ENCODE results near the gene JAZF1.
"Not testable (repeated sequence)": the region's sequence is repeated elsewhere in the genome, so short reads cannot be mapped to it uniquely, and the experiment has no call there.

JAZF1 gene

GRCh38 chr7:27940341-27940740, 240.3 kb downstream of the JAZF1 start:
- DNase-seq (ENCODE audit: low read depth), result no peak

DNA sequence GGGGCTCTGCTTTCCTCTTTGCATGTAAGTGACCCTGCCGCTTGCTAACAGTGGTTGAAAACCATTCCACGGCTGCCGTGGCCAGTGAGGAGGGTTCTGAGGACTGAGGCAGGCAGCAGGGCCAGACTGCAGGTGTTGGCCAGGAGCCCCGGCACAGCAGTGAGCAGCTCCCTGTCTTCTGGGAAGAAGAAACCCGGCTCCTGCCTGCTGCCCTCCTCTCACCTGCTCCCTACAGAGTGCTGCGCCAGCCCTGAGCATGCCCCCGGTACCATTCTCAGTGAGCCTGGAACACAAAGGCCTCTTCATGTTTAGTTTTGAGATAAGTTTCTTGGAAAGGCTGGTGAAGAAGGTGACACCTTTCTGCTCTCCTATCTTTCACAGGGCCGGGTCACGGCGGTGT, 240.7 kb downstream of the JAZF1 start:
- no peak for DNase-seq (ENCODE audit: low read depth)

GRCh38 chr7:27936768-27937102, 243.9 kb downstream of the JAZF1 start:
- no peak for DNase-seq (ENCODE audit: low read depth)

DNA sequence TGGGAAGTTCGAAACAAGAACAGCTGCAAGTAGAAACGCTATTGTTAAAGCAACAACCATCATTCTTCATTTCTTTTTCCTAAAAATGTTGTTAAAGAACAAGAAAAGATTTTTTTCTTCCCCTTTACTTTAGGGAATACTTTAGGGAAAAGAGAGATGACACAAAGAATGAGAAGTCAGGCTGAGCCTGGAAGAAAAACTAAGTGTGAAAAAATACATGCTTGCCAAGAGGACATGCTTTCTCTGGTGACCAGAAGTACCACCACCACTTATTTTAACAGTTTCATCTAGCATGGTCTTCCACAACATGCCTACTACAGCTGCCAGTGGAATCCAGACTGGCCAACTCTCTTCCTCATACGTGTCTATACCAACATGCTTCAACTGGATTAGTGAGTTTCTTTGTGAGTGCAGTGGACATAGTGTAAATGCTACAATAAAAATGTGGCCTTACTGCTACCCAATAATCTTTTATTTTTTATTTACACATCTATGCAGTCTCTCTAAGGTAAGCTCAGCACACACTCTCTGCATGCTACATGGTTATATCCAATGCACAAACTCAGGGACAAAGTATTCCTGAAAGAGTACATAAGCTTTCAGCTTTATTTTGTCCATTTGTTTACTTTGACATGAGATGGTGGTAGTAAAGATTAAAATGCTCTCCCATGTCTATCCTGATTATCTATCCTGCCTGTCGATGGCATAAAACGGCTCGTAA, 244.4 kb downstream of the JAZF1 start:
- DNase-seq (ENCODE audit: low read depth), result no peak

DNA sequence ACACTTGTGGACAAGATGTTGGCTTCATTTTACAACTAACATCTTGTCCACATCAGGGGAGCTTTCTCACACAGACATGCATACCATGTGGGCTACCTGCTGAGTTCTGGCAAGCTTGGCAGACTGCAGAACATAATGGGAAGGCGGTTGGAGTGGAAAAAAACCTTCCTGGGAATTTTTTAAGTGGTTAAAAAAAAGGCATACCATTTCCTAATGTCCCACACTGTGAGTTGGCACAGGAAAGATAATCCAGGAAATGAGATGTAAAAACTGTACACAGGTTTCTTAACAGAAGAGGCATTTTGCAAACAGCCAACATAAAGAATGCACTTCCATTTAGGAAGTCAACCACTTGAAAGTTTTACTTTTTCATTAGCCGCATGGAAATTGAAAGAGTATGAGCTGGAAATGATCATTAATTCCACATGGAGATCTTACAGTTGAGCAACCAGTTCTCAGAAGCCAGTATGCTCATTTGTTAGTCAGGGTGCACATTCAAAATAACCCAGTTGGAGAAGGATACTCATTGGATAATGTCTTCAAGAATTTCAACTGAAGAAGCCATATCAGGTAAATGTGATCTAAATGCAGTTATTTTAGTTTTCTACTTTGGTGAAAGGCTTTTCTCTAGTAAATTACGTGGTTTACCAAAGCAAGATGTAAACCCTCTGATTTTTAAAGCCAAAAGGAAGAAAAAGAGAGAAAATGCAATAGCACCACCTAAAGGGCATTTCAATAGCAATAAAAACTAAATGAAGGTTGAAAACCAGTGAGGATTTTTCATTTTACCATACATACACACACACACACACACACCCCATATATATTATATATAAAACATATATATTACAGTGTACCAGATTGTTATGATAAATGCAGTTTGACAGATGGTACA, 246.7 kb downstream of the JAZF1 start:
- DNase-seq (ENCODE audit: low read depth), result no peak

GRCh38 chr7:27930910-27931476, 249.6 kb downstream of the JAZF1 start:
- DNase-seq (ENCODE audit: low read depth), result no peak

- DNase-seq (ENCODE audit: low read depth), result no peak
Measured at GRCh38 chr7:27929127-27929526, 251.5 kb downstream of the JAZF1 start.

GRCh38 chr7:27928001-27928400, 252.6 kb downstream of the JAZF1 start:
- no peak for DNase-seq (ENCODE audit: low read depth)

DNA sequence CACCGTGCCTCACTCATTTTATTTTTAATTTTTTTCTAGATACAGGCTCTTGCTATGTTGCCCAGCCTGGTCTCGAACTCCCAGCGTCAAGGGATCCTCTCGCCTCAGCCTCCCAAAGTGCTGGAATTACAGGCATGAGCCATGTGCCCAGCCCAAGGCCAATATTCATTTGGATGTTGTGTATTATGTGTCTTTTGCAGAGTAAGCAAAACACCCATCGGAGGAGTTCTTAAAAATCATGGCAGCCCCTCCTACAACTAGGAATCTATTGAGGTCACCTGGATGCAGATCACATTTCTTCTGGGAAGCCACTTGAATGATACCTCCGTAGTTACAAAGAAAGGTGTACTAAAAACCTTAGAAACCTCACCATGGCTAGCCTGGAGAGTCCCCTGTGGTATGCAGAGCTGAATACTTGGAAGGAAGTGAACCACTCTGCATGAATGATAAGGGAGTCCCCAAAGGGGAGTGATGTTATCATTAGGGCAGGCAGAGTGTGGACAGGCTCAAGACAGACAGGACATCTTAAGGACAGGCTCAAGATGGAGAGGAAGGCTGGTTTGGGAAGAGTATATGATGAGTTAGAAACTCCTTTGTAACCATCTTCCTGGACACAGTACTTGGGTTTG, 254.9 kb downstream of the JAZF1 start:
- no peak for DNase-seq (ENCODE audit: low read depth)

DNA sequence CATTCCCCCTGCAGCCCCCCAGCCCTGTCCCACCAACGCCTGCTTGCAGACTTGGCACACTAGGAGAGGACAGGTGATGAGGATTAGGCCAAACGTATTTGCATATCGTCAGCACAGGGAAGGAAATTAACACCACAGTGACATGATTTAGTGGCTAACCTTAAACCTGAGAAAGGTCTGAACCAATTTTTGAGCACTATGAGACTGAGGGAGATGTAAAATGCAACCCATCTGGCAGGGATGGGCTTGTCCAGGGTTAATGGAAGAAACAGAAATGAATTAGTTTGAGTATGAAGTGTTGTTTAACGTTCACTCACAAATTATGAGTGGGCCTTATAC, 257.0 kb downstream of the JAZF1 start:
- no peak for DNase-seq (ENCODE audit: low read depth)

DNA sequence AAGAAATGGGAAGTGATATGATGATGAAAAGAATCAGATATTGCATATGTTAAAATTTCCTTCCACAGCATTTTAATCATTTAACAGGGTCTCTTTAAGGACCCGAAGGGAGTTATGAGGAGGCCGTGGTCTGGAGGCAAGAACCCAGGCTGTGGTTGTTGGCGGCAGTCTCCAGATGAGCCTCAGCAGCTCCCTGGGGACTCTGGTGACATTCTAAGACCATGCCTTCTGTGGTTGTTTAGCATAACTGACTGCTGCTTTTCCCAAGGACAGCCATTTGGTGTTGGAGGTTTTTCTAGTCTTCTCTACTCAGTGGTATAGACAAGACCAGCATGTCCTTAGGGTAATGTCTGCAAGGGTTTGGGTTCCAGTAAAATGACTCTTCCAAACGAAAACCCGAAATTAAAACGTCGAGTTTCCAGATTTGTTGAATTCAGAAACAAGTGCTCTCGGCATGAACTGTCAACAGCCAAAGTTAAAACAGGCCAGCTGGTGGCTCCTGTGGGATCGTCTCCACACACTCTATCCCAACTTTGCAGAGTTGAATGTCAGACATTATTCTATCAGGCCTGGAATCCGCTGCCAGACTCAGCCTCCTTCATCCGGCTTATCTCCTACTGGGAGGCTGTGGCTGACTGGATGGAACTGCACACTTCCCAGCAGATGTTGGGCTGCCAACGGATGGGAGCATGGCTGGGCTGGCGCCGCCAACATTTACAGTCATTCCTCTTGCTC, 257.5 kb downstream of the JAZF1 start:
- no peak for DNase-seq (ENCODE audit: low read depth)

GRCh38 chr7:27922389-27922788, 258.2 kb downstream of the JAZF1 start:
- DNase-seq (ENCODE audit: low read depth), result not testable (repeated sequence)

- no peak for DNase-seq (ENCODE audit: low read depth)
Measured at GRCh38 chr7:27921081-27921836, 259.3 kb downstream of the JAZF1 start.

DNA sequence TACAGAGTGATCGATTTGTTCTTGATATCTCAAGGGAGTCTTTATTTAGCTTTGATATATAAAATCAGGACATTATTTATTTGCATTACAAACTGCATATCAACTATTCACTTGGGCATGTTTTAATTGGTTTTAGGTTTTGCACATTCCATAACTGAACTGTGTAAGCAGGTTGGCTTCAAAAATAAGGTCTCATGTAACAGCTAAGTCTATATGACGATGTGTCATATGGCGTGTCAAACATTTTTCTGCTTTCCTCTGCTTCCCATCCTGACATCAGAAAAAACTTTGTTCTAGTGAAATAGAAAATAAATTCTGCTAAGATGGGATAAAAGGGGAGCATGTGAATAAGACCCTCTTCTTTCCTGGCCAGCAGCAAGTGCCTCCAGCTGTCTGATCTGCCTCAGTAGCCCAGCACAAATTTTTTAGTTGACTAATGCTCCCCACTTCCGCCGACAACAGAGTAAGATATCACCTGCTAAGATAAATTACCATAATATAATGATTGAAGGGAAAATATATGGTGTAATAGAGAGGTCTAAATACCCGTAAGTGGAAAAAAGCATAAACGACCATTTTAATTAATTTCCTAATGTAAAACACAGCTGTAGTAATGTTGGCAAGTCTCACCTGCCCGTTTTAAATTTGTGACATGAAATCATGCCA, 260.2 kb downstream of the JAZF1 start:
- no peak for DNase-seq (ENCODE audit: low read depth)

- no peak for DNase-seq (ENCODE audit: low read depth)
Measured at GRCh38 chr7:27918503-27918902, 262.1 kb downstream of the JAZF1 start.

- DNase-seq (ENCODE audit: low read depth), result no peak
Measured at GRCh38 chr7:27917774-27918314, 262.8 kb downstream of the JAZF1 start.

DNA sequence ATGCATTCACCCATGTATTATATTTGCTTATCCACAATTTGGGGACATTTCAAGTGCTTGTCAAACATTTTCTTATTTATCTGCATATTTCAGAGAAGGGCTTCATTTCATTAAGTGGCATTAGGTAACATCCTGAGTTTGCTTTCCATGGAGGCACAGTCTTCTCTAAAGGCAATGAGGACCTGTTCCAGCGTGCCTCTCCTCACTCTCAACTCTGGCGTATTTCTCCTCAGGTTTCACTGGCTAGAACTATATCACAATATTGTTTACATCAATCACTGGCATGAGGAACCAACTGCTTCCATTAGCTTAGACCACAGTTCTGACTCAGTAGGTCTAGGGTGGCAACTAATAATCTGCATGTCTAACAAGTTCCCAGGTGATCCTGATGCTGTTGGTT, 263.5 kb downstream of the JAZF1 start:
- DNase-seq (ENCODE audit: low read depth), result no peak

- DNase-seq (ENCODE audit: low read depth), result no peak
Measured at GRCh38 chr7:27916372-27916771, 264.2 kb downstream of the JAZF1 start.

DNA sequence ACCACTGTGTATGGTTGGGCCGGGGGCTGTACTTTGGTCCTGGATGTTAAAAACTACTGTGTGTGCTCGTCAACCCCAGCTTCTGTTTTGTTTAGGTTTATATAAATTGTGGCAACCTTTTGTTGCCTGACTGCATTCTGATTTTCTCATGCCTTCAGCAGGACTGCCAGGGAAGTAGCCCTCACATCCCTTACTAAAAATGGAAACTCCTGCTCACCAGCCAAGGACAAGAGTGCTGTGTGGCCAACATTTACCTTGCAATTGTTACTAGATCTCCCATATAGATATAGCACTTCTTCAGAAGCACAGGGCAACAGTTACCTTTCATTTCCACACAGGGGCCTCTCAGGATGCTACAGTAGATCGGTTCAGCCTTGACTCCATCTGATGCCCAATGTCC, 266.2 kb downstream of the JAZF1 start:
- DNase-seq (ENCODE audit: low read depth), result no peak

- no peak for DNase-seq (ENCODE audit: low read depth)
Measured at GRCh38 chr7:27912751-27913150, 267.8 kb downstream of the JAZF1 start.

DNA sequence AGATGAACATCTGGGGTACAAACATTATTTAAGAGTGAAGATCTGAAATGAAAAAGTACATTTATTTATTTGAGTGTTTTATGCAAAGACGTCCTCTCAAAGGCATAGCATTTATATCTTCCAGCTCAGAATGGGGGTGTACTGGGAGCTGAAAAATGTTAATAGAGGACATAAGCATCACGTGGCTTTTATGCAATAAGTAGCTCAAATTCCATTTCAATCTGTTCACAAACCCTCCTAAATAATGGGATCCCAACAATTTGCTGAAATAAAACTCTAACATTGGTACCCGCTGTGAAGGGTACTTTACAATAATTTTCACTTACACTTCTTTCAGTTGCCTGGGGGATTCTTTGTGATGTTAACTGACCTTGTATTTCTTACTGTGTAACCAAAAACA, 268.7 kb downstream of the JAZF1 start:
- no peak for DNase-seq (ENCODE audit: low read depth)

Data from stimulated activated CD8-positive, alpha-beta memory T cell treated with anti-CD3 and anti-CD28 coated beads, Interleukin-12 subunit alpha, Interleukin-12 subunit beta, amount 100 ng/mL, for 1 hour (primary cell).